GM12801 (cell line): Measurements from ENCODE around the gene SPATS2.

Source experiments
- CTCF ChIP-seq: IDR thresholded peaks from one replicate; pipeline ENCODE4 v1.5.1; 2011; ENCODE audit warnings: control low read depth; ENCODE audit not compliant: insufficient read length; ENCODE audit errors: extremely low read depth

SPATS2 gene

DNA sequence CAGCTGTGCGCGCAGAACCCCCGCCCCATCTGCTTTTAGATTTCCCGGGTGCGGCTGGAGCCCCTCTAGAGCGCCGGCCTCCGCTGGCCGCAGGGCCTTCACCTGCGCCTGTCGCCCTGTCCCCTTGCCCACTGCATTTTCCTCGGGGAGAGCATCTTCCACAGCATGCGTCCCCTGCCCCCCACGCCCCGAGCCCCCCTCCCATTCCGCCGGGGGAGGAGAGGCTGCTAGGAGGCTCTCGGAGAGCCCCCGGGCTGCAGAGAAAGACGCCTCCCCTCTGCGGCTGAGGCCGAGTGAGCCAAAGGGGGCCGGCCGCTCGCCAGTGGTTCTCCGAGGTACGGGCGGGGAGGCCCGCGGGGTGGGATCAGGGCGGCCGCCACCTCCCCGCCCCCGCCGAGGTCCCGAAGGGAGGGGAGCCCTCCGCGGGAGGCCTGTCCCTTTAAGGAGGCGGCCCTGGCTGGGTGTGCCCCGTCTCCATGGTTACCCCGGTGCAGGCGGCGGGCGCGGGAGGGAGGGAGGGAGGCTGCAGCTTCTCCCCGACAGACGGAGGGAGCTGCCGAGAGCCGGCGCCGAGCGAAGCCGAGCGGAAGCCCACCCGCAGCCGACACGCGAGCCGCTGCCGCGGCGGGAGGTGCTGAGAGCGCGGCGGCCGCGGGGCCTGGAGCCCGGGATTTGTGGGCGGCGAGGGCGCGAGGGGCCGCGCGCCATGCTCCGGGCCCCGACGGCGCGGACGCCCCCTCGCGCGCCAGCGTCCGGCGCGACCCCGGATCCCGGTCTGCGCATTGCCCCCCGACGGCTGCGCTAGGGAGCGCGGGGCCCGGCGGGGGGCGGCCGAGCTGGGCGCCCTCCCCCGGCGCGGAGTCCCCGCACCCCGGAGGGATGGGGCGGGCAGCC lies 171.5 kb downstream of the SPATS2 start, which contains the start of gene KCNH3:
TSS of gene KCNH3 (plus strand) at position 521 of the 894 bp plus-strand sequence. CDS start 387 bp downstream, outside the sequence.
- TF ChIP-seq CTCF, result no peak

GRCh38 chr12:49539406-49540228 lies 172.4 kb downstream of the SPATS2 start:
- TF ChIP-seq CTCF, result no peak

DNA sequence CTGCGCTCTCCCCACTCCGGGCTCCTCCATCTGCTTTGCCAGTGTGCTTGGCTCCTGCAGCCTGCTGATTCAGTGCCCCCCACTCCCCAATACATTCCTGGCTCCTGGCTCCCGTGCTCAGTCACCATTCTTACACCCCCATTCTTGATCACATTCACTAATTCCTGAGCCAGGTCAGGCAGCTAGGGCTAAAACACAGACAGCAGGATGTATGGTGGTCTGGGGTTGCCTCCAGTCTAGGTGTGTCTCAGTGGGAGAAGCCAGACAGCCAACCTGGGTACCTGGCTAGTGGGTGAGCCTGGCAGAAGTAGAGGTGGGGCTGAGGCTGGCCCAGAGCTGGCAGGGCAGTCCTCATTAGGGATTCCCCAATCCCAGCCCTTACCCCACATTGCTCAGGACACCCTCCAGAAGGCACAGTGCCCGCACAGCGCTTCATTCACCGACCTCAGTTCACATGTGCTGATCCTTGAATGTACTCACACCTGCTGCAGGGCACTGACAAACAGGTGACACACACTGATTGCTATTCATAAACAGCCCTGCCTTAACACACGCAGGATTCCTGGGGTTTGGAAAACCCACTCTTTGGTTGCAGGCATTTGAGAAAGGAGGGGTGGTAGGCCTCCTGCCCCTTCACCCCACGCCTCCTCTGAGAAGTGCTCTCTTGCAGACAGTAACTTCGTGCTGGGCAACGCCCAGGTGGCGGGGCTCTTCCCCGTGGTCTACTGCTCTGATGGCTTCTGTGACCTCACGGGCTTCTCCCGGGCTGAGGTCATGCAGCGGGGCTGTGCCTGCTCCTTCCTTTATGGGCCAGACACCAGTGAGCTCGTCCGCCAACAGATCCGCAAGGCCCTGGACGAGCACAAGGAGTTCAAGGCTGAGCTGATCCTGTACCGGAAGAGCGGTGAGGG lies 173.2 kb downstream of the SPATS2 start:
- no peak for TF ChIP-seq CTCF

GRCh38 chr12:49541140-49541861 lies 174.0 kb downstream of the SPATS2 start:
- TF ChIP-seq CTCF, result no peak

GRCh38 chr12:49541911-49542505 lies 174.7 kb downstream of the SPATS2 start:
- no peak for TF ChIP-seq CTCF

- no peak for TF ChIP-seq CTCF
These were observed 175.4 kb downstream of the SPATS2 start for GRCh38 chr12:49542592-49543160.
